ENCODE measurements around the gene RNF19B.

Gene RNF19B

GRCh38 chr1:32900956-32901822, 63.4 kb downstream of the RNF19B start, which contains the start of gene TMEM54:
Gene TMEM54 (minus strand): TSS chr1:32901389. CDS start chr1:32901238, 151 bp downstream.
- FAIRE-seq: no peak

GRCh38 chr1:32900371-32900955, 64.1 kb downstream of the RNF19B start:
- no peak for FAIRE-seq

- FAIRE-seq: no peak
Observed at GRCh38 chr1:32899586-32900296, 64.9 kb downstream of the RNF19B start.

GRCh38 chr1:32898958-32899357, 65.7 kb downstream of the RNF19B start:
- FAIRE-seq: no peak

DNA sequence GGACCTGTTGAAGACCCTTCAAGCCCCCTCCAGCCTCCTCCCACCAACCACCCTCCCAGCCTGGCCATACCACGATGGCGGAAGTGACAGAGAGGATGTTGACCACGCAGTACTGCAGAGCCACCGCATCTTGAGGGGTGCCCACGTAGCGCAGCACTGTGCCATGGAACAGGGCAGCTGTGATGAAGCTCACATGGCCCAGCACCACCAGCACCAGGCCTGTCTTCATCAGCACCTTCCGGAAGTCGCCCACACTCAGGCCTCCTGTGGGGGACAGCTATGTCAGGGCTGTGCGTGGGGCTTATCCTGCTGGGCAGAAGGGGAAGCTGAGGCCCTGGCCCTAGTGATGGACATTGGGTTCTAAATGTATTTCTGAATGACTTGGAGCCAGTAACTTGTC, 66.6 kb downstream of the RNF19B start:
- no peak for FAIRE-seq

GRCh38 chr1:32897082-32898049, 67.2 kb downstream of the RNF19B start:
- no peak for FAIRE-seq

GRCh38 chr1:32896451-32896850, 68.2 kb downstream of the RNF19B start:
- FAIRE-seq: no peak

- no peak for FAIRE-seq
Observed at GRCh38 chr1:32895325-32896215, 69.0 kb downstream of the RNF19B start.

- FAIRE-seq: no peak
Observed at GRCh38 chr1:32894681-32895080, 69.9 kb downstream of the RNF19B start.

DNA sequence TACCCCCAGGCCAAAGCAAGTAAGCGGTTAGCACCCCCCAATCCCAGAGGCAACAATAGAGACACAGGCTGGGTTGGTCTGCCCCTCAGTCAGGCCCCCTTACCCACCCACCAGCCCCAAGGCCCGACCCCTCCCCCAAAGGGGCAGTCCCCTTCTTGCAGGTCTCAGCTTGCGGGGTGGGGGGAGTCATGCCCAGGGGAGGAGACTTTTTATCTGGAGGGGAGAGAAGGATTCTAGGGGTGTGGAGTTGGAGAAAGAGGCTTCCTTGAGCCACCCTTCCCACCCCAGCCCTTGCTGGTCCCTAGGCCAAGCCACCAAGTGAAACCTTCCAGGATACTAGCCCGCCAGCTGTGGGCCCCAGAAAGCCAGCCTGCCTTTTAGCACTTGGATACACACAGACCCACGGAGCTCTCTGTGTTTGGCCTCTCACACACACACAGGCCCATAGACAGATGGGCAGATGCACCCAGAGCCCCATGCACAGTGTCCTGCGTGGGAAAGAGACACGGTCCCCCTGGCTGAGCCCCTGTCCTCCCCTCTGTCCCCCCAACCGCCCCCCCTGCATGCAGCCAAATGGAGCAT, 70.5 kb downstream of the RNF19B start:
- no peak for FAIRE-seq

GRCh38 chr1:32893198-32894018, 71.2 kb downstream of the RNF19B start:
- FAIRE-seq: no peak

DNA sequence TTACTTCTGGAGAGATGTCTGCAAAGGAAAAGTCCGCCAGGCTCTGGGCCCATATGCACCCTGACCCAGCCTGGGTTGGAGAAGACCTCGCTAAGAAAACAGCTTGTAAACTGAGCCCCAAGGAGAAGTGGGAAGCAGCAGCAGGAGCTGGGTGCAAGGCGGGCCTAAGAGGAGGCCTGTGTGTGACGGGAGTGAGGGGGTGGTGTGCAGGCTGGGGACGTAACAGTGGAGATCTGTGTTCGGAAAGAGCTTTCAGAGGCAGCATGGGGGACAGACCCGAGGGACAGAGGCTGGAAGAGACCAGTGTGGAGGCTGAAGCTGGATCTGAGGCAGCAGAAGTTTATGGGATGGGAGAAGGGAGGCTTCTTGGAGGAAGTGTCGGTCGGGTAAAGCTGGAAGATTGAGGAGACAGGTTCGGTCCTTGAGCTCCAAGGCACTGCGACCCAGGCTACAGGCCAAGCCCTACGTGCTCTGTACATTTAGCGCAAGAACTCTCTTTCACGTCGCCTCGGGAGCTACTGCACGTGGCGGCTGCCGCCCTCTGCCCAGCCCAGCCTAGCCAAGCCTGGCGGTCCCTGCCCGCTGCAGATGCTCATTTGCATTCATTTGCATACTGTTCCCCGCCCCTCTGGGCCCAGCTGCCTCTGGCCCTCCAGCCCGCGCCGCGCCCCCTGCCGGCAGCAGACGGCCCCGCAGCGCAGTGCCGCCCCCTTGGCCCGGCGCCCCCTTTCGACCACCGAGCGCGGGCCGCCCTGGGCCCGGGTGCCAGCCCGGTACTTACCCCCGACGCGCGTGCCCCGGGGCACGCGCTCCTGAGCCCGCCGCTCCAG, 72.0 kb downstream of the RNF19B start:
- FAIRE-seq: no peak

DNA sequence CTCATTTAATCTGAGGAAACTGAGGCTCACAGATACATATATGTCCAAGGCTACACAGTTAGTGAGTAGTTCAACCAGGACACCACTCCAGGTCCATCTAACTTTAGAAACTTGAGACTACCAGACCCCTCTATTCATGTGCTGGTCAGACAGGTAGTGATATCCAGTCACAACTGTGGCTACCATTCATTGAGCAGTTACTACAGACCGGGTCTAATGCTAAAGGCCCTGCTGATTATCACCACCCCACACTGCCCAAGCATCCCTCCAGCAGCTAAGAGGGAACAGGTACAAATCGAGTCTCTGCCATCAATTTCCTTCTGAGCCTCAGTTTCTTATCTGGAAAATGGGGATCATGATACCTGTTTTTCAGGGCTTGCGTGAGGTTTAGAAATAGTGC, 73.0 kb downstream of the RNF19B start:
- no peak for FAIRE-seq

DNA sequence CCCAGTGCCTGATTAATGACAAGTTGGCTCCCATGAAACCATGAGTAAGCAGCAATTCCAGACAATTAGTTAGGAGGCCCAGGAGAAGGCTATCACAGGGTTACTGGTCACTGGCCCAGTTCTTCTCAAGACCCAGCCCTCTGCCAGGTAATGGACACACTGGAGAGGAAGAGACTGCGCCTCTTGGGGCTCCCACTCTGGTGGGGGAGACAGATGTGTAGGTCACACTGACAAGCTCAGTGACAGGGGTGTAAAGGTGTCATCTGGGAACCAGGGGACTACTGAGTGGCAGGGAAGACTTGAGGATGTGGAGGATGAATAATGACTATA, 73.4 kb downstream of the RNF19B start:
- no peak for FAIRE-seq

GRCh38 chr1:32890516-32891240, 73.9 kb downstream of the RNF19B start:
- no peak for FAIRE-seq

GRCh38 chr1:32889731-32890278, 74.8 kb downstream of the RNF19B start:
- FAIRE-seq: no peak

DNA sequence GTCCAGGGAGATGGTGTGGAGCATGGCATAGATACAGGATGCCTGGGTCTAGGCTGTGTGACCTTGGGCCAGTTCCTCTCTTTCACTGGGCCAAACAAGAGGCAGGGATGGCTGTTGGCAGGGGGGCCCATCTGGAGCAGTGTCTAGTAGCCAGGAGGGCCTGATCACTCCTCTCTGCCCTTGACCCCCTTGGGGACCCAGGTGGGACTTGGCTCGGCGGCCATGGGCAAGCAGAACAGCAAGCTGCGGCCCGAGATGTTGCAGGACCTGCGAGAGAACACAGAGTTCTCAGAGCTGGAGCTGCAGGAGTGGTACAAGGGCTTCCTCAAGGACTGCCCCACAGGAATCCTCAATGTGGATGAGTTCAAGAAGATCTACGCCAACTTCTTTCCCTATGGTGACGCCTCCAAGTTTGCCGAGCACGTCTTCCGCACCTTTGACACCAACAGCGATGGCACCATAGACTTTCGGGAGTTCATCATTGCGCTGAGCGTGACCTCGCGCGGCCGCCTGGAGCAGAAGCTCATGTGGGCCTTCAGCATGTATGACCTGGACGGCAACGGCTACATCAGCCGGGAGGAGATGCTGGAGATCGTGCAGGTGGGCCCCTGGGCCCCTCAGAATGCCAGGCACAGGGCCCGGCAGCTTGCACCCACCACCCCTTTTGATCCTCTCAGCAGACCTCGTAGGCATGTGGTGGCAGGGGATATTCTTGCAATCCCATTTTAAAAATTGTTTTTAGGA, 75.8 kb downstream of the RNF19B start:
- FAIRE-seq: no peak

GRCh38 chr1:32888134-32888533, 76.5 kb downstream of the RNF19B start:
- no peak for FAIRE-seq
